NCI-H748 treated with DMSO at 0.1 percent for 48 hours (cell line): ENCODE results near the gene OBSL1.
A peak's percentile ranks its signal among the peaks of the same experiment; 100 is the strongest.

ENCODE experiments used
- DNase-seq: peaks from one replicate; lab custom pipeline; 2025; lab: John Stamatoyannopoulos, UW

Gene OBSL1

DNA sequence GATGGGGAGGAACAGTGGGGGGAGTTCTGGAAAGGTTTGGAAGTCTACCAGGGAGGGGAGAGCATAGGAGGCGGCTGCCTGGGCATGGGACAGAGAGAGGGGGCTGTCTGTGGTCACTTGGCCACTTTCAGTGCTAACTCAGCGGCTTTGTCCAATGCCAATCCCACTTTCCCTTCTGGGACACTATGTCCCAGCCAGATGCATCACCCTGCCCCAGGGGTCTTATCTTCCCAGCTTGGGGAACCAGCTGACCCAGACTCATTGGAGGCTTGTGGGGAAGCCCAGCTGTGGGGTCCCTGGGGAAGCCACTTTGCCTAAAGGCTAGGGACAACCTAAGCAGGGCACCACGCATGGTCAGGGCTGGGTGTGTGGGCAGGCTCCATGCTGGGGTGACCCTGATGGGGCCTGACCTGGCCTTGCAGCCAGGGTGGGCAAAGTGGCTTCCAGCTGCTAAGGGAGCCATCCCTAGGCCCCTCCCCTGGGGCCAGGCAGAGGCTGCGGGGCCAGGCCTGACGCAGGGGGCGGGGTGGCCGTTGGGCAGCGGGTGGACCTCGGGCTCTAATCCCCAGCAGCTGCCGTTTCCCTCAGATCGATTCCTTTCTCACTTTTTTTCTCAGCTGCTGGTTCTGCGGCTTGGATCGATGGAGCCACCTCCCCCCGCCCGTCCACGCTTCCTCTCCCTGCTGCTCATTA, 58.7 kb downstream of the OBSL1 start:
- DNase-seq: no peak

DNA sequence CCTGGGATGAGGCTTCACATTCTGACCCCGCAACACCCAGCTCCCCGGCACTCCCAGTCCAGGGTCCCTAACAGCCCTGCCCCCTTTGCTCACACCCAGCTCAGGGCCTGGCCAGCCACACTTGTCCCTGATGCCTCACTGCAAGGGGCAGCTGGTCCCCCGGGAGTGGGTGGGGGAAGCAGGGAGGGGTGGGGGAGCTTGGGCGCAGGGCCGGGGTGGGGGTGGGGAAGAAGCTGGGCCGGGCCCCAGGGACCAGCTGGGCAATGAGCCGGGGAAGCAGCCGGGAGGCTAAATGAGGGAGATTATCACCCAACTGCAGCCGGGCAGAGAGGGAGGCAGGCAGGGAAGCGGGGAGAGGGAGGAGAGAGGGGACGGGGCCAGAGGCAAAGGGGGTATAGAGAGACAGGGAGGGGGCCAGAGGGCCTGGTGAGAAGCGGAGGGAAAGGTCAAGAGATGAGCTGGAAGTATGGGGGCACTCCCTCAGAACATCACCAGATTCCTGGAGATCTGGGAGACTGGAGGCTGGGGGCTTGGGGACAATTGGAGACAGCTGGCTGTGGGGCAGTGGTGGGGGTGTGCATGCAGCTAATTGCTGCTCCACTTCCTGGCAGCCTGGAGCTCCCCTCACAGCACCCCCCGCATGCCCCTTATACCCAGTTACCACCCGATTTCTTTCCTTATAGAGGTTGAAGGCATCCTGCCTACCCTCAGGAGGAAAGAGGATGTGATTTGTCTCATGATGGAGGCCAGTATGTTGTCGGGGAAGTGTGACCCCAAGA, 59.6 kb downstream of the OBSL1 start:
- DNase-seq: no peak

DNA sequence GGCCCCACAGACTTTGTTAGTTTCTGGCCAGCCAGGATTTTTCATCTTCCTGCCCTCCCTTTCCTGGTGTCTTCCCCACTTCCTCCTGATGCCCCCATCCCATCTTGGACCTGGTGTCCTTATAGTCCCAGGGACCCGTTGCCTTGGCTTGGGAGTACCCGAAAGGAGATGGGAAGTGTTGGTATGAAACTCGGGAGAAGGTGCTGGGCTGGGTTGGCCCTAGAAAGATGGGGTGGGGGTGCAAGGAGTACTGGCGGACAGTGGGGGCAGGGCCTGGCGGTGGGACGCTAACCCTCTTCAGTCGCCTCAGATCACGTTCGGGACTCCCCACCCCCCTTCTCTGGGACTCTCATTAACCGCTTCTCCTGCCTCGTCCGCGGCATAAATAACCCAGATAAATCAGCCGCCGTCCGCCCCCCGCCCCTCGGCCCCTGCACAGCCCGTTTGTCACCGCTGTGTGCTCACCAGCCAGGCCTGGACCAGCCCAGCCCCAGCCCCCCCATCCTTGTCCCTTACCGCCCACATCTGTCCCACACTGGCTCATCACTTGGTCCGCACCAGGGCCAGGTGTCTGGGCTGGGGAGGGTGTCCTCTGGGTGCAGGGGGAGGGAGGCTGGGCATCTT, 60.7 kb downstream of the OBSL1 start:
- no peak for DNase-seq

DNA sequence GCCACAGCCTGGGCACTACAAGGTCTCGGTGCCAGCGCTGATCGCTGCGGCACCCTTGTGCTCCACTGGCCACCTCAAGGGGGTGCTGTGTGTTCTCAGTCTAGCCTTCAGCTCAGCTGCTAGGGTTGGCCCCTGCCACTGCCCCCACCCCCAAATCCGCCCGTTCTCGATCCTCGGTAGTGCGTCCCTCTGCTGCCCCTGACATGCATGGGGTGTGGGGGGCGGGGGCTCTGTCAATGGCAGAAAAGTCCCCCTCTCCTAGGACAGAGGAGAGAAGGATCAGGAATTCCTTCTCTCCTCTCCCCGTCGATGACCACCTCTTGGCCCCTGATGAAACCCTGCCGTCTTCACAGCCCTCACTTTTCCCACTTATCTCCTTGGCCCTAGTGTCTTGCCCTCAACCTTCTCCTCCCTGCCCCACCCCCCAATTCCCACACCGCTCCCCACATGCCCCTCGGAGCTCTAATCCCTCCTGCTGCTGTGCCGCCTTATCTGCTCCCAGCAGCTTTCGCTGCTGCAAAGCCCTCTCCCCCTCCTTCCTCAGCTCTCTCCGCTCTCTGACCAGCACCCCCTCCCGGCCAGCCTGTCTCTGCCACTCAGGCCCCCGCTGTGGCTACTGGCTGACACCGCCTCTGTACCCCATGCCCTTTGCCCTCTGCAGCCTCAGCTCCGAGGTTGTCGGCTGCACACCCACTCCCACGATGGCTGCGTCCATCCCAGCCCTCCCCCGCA, 61.4 kb downstream of the OBSL1 start:
- DNase-seq: peak; percentile 21

DNA sequence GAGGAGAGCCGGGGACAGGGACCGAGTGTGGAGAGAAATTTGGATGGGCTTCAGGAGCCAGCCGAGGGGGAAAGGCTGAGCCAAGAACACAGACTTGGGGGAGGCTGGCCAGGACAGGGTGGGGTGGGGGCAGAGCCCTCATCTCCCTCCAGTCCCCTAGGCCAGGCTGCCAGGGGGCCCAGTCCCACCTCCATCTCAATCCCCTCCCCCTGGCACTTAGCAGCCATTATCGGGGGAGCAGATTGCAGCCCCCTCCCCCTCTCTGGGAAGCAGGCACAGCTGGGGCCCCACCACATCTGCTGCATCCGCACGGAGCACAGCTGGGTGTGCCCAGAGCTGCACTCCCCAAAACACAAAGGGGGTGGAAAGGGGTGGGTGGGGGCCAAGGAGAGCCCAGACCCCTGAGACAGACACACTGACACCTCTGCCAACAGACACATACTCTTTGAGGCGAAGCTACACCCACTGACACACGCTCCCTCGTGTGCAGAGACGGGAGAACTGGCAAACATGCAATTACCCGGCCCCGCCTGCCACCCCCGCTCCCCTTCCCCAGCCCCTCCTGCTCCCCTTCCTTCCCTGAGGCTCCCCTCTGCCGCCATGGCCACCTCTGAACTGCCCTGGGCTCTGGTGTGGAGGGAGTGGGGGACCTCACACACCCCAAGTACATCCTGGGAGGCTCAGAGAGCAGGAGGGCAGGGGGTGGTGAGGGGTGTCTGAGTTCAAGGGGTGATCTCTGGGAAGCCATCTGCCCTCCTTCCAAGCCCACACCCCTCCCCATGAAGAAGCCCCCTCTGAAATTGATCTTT, 62.2 kb downstream of the OBSL1 start:
- no peak for DNase-seq

DNA sequence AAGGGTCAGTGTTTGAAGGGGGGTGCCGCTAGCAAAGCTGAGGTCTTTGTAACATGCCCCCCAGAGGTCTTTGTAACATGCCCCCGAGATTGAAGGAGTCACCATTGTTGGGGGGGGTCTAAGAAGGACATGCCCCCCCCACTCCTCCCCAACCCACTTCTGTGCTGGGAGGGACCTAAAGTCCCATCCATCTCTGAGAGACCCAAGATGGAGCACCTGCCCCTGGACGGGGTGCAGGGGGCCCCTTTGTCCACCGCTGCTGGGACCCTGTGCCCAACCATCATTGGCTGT, 63.0 kb downstream of the OBSL1 start:
- DNase-seq: no peak

DNA sequence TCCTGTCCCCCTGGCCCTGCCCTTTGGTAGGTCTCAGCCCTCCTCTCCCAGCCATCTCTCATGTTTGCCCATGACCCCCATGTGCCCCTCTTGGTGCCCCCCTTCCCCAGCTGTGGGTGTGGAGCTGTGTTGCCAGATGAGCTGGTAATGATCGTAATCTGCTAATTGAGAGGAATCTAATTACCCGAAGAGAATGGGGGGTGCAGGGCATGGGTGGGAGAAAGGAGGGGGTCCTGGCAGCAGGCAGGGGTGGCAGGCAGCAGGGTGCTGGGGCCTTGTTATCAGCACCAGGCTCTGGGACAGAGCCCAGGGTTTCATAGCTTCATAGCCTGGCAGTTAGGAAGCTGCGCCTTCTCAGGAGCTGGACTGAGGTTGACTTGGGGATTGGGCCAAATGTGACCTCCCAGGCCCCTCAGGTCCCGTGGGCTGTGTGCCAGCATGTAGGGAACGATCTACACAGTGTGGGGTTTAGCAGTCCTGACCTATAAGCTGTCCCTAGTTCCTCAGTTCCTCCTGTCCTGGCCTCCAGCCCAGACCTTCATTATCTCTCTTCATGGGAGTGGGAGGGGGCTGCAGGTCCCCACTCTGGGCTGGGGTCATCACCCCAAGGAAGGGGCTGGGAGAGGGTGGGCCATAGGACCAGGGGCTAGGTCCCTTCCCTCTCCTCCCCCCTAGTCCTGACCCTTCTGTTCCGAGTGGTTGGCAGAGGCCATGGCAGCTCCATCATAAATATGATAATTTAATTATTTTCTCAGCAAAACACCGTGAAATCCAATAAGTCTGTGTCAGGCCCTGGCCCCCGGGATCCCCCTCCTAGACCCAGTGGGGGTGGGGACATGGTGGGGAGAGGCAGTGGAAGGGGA, 63.5 kb downstream of the OBSL1 start:
- no peak for DNase-seq

DNA sequence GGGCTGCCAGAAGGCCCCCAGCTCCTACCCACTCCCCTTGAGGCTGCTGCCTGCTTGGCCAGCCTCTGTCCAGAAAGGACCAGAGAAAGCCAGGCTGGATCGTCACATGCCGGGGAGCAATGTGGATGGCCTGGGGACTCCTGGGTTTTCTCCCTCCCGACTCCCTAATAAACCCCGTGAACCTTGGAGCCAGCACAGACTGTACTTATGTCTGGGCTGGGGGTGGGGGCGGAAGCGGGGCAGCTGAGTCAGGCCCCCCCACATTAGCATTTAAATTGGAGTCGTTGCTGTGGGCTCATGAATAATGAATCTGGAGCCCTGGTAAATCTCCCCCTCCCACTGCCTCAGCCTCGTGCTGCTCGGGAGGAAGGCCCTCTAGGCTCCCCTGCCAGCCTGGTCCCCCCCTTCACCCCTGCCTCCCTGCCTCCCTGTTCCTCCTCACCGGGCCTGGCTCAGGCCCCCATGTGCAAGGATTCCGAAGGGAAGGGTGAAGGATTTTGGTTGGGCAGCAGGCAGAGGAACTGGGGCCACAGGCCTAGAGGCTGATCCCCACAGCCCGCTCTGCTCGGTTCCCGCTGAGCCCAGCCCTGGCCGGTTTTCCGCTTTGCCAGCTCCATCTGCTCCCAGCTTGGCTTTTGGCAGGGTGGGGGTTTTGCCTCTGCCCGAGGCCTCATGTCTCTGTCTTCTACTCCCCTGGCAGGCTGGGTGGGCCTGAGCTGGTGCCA, 64.4 kb downstream of the OBSL1 start:
- DNase-seq: no peak

DNA sequence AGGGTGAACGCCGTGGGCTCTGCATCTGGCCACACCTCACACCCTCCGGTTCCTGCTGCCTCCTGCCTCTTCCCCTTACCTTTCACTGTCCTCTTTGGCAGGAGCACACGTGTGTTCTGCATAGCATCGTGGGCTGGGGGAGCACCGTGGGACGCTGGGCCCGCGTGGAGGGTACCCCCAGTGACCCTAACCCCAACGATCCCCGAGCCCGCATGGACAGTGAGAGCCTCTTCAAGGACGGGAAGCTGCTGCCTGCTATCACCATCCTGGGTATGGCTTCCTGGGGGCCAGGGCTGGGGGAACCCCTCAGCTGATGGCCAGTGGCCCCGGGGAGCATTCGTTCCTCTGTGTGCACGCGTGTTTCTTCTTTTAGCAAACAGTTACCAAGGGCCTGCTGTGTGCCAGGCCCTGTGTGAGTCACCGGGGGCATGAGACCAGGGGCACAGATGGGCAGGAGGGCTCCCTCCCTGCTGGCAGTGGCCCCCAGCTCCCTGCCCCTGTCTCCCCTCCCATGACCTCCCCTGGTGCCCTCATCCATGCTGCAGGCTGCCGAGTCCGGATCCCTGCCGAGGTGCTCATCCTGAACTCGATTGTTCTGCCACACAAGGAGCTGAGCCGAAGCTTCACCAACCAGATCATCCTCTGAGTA, 65.1 kb downstream of the OBSL1 start:
- no peak for DNase-seq

DNA sequence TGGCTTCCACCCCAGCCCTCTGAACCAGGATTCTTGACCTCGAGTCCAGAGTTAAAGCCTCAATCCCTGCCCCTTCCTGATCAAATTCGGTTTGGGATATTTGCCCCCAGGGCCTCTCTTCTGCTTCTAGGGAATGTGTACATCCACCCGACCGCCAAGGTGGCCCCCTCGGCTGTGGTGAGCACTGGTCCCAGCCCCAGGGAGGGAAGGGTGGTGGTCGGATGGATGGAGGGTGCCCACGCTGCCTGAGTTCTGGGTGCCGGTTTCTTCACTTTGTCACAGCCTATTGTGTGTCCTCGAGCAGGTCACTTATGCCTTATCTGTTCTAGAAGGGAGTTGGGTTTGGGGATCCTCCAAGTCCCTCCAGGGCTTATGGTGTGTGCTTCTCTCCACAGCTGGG, 65.8 kb downstream of the OBSL1 start:
- no peak for DNase-seq

DNA sequence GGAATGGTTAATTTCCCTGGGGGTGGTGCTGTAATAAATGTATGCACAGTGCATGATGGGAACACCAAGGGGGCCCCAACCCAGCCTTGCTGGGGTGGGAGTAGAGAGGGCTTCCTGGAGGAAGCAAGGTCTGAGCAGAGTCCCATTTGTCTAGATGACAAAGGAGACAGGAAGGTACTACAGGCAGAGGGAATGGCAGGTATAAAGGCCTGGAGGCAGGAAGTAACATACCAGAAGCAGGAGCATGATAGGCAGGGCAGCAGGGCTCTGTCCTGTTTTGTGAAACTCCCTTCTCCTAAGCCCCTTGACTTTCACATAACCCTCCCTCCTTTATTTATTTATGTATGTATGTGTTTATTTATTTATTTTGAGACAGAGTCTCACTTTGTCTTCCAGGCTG, 68.7 kb downstream of the OBSL1 start:
- DNase-seq: no peak

DNA sequence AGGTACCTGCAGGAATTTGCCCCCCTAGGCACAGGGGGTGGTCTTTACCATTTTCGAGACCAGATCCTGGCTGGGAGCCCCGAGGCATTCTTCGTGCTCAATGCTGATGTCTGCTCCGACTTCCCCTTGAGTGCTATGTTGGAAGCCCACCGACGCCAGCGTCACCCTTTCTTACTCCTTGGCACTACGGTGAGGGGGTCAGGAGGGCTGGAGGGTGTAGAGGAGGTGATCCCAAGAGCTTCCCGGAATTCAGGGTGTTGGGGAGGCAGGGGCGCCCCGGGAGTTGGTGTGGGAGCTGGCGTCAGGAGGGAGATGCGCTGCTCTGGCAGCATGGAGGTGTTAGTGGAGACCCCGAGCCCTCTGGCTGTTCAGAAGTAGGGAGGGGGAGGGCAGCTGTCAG, 69.5 kb downstream of the OBSL1 start:
- no peak for DNase-seq
